HepG2 (cell line): Measurements from ENCODE around the gene SLC22A12. TPM values are rescaled to one million over a fixed set of nuclear protein-coding genes. Genes with fewer than 3 reads are reported as not detected.

Source experiments
- ATF4 ChIP-seq, 2 experiments: fragments of 450-650 bp in 1 of 2; sonication (generic) in 1 of 2; formaldehyde crosslinking; IDR thresholded peaks; 2 replicates each; pipeline versions ENCODE4 v1.5.0 to v1.8.0; 2020 to 2022; ENCODE audit warnings: mild to moderate bottlenecking in 1 of 2, missing genetic modification reagents in 1 of 2
- CEBPB ChIP-seq: IDR thresholded peaks from 2 replicates; pipeline ENCODE4 v1.6.1; 2011; ENCODE audit warnings: low read depth, low read length, improper control_type of control experiment, borderline replicate concordance
- NFKBIZ ChIP-seq: IDR thresholded peaks from 2 replicates; pipeline ENCODE4 v1.6.1; 2018; ENCODE audit warnings: missing genetic modification reagents, missing compliant biosample characterization
- SYNCRIP ChIP-seq: fragments of 200-400 bp; formaldehyde crosslinking; IDR thresholded peaks from 2 replicates; pipeline ENCODE4 v1.6.1; 2018; ENCODE audit warnings: mild to moderate bottlenecking, low read depth, low read length; ENCODE audit not compliant: insufficient read depth
- TFDP2 ChIP-seq: sonication (generic); formaldehyde crosslinking; IDR thresholded peaks from 2 replicates; pipeline ENCODE4 v1.4.0; 2020; ENCODE audit warnings: missing genetic modification reagents
- UBTF ChIP-seq: sonication (generic); formaldehyde crosslinking; IDR thresholded peaks from 2 replicates; pipeline ENCODE4 v1.4.0; 2020; ENCODE audit warnings: mild to moderate bottlenecking, missing genetic modification reagents
- ZSCAN22 ChIP-seq: sonication (generic); formaldehyde crosslinking; IDR thresholded peaks from 2 replicates; pipeline ENCODE4 v1.4.0; 2020; ENCODE audit warnings: mild to moderate bottlenecking, missing genetic modification reagents
- polyA plus RNA-seq, 8 experiments: library from polyadenylated mRNA; depleted of rRNA in 3 of 8; stranded (reverse) in 7 of 8; unstranded in 1 of 8; fragments of >200 nt; fragmentation: Illumina TruSeq in 4 of 8; extraction: Trizol in 4 of 8; gene quantifications; 2 replicates each; pipeline versions ENCODE4 v1.2.1 to v1.2.3, GENCODE V29; 2011 to 2016; ENCODE audit warnings: low read depth in 4 of 8, missing spikeins in 1 of 8, mixed read lengths in 1 of 8; ENCODE audit not compliant: insufficient read depth in 1 of 8
- total RNA-seq, 5 experiments: library from RNA; depleted of rRNA; stranded (reverse); fragments of >200 nt; fragmentation: Illumina TruSeq; extraction: Trizol; gene quantifications; 2 replicates each; pipeline ENCODE4 v1.2.3, GENCODE V29; 2016; ENCODE audit warnings: low read depth in 1 of 5
- TF ChIP-seq, protein P1 (sequence below), 2 experiments: sonication (generic) in 1 of 2; formaldehyde crosslinking in 1 of 2; IDR thresholded peaks; 2 replicates each; pipeline versions ENCODE4 v1.5.1 to v1.6.1; 2011 to 2020; ENCODE audit warnings: borderline replicate concordance in 1 of 2, low read depth in 1 of 2, low read length in 1 of 2, mild to moderate bottlenecking in 1 of 2, missing genetic modification reagents in 1 of 2, moderate library complexity in 1 of 2

SLC22A12 gene
- total and polyA plus RNA-seq, 2 of the 13 experiments (the other 11 are each of a cell fraction or from before 2014, with no cell fraction given): not detected

DNA sequence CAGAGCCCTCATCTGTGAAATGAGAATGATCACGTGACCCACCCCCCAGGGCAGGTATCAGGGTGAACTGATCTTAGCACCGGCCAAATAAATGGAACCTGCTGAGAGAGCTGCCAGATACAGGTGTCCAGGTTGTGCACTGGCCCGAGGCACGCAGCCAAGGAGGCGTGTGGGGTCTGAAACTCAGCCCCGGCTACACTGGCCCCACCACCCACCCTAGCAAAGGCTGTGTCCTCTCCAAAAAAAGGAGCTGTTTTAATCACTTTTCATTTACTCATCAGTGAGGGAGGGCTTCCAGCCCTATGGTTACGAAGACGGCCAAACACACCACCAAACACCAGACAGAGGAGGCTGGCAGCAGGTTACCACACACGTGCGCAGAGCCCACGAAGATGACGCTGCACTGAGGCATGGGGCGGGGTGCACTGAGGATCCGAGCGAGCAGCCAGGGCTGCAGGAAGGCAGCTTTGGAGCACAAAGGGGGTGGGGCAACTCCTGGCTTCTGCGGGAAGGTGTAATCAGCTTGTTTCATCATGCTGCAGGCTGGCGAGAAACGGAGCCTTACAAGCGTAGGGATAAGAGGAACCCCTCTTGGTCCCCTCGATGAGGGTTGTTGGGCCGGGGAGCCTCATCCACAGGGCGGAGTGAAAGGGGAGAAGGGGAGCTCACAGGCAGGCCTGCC, 19.5 kb upstream of the SLC22A12 start (continued):
- TF ChIP-seq, protein P1, sequence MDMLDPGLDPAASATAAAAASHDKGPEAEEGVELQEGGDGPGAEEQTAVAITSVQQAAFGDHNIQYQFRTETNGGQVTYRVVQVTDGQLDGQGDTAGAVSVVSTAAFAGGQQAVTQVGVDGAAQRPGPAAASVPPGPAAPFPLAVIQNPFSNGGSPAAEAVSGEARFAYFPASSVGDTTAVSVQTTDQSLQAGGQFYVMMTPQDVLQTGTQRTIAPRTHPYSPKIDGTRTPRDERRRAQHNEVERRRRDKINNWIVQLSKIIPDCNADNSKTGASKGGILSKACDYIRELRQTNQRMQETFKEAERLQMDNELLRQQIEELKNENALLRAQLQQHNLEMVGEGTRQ (IDR thresholded peaks at IDR 0.05; ENCODE audit: low read depth, low read length): peak; percentile 55
- TF ChIP-seq, protein P1 (CRISPR knock-in tag; IDR thresholded peaks at IDR 0.05; ENCODE audit: borderline replicate concordance): no peak
- TF ChIP-seq ZSCAN22 (CRISPR knock-in tag): no peak
- peak in 1 of 2 experiments; percentile 72; a peak in 2 of 4 replicates for TF ChIP-seq ATF4 (CRISPR knock-in tag; IDR thresholded peaks at IDR 0.05)
- no peak for TF ChIP-seq SYNCRIP
- TF ChIP-seq UBTF (CRISPR knock-in tag): 0 out of 2 replicates have a peak, but pooled peaks have one; percentile 12
- peak; percentile 23; the same call in 1 of the 2 replicates for TF ChIP-seq CEBPB
- TF ChIP-seq NFKBIZ (CRISPR knock-in tag): no peak
- TF ChIP-seq TFDP2 (CRISPR knock-in tag): no peak
